ENCODE data around the gene DIDO1. TPM values are rescaled to one million over a fixed set of nuclear protein-coding genes. Genes with fewer than 3 reads are reported as not detected.
A peak's percentile ranks its signal among the peaks of the same experiment; 100 is the strongest.

DIDO1 gene
- total RNA-seq = 10 to 100 TPM; 67.7 to 92.9 (median 72.2) TPM

- 3% methylated on average over 27 to 46 of the region's 92 CpGs for WGBS, 2 donors
- TF ChIP-seq POLR2A (IDR thresholded peaks at IDR 0.05) (peak; percentile 42 to 72), CTCF (IDR thresholded peaks at IDR 0.05) (peak; percentile 18 to 87 (median 71))
- Histone ChIP-seq H3K27ac (peak within 1 kb of the TSS; percentile 91 to 95 (median 94)), H3K4me1 (peaks cover 52 to 60% of the 10 kb centered on the region in 2 donors), H3K36me3 (no peaks in the 10 kb centered on the region), H3K27me3 (no peaks in the 10 kb centered on the region), H3K4me3 (replicated peaks in 1 of 3) (peak within 1 kb of the TSS; percentile 77 to 95 (median 86)), H3K9me3 (no peaks in the 10 kb centered on the region)
- DNase-seq = peak; percentile 88 to 91
- intact Hi-C loops (cut with DNase I) = no loop called here
Observed at GRCh38 chr20:62926229-62927127, at the start of gene DIDO1. DIDO1 (minus strand) TSS chr20:62926505.

GRCh38 chr20:62975251-62975760, 49.0 kb upstream of the DIDO1 start:
- intact Hi-C loops (cut with DNase I) = no loop called here
- WGBS, 2 donors = 62 to 75% methylated on average over 7 to 10 of the region's 10 CpGs

GRCh38 chr20:62972845-62973745, 46.8 kb upstream of the DIDO1 start:
- intact Hi-C loops (cut with DNase I) = loop anchor here (2.0 kb wide), 1 partner anchor 36 kb away; no protein-coding TSS in a partner anchor
- Histone ChIP-seq H3K4me1 (peaks cover 5 to 7% of the 10 kb centered on the region in 2 donors), H3K36me3 (no peaks in the 10 kb centered on the region), H3K27ac (no peak overlapping the region), H3K27me3 (peaks cover 13% of the 10 kb centered on the region), H3K9me3 (no peaks in the 10 kb centered on the region), H3K4me3 (replicated peaks in 1 of 3) (no peak overlapping the region)
- TF ChIP-seq POLR2A (IDR thresholded peaks at IDR 0.05) (no peak), CTCF (IDR thresholded peaks at IDR 0.05) (no peak)
- no peak for DNase-seq
- WGBS, 2 donors = 19 to 34% methylated on average over 19 to 21 of the region's 48 CpGs

More at GRCh38 chr20:62975251-62975760, 49.0 kb upstream of the DIDO1 start:
- H3K4me3 ChIP-seq (replicated peaks in 1 of 3) = no peak overlapping the region
- no peak overlapping the region for H3K27ac ChIP-seq
- H3K36me3 ChIP-seq = no peaks in the 10 kb centered on the region
- no peaks in the 10 kb centered on the region for H3K9me3 ChIP-seq
- peaks cover 13% of the 10 kb centered on the region for H3K27me3 ChIP-seq
- no peak for DNase-seq
- H3K4me1 ChIP-seq = peaks cover 5 to 7% of the 10 kb centered on the region in 2 donors
- TF ChIP-seq CTCF (IDR thresholded peaks at IDR 0.05) (no peak), POLR2A (IDR thresholded peaks at IDR 0.05) (no peak)

GRCh38 chr20:62971950-62972844, 45.9 kb upstream of the DIDO1 start:
- 8% methylated on average over 20 to 22 of the region's 38 CpGs for WGBS, 2 donors
- intact Hi-C loops (cut with DNase I) = loop anchor here (2.0 kb wide), 1 partner anchor 37 kb away; no protein-coding TSS in a partner anchor
- peak; percentile 61 to 94 (median 88) for TF ChIP-seq CTCF (IDR thresholded peaks at IDR 0.05)
- TF ChIP-seq POLR2A (IDR thresholded peaks at IDR 0.05) = no peak
- Histone ChIP-seq H3K27me3 (peaks cover 13% of the 10 kb centered on the region), H3K27ac (no peak overlapping the region), H3K9me3 (no peaks in the 10 kb centered on the region), H3K4me1 (peaks cover 5 to 7% of the 10 kb centered on the region in 2 donors), H3K36me3 (no peaks in the 10 kb centered on the region), H3K4me3 (replicated peaks in 1 of 3) (no peak overlapping the region)
- DNase-seq = peak; percentile 86 to 87
